ENCODE results near the gene SAP30. TPM values are rescaled to one million over a fixed set of nuclear protein-coding genes. Genes with fewer than 3 reads are reported as not detected.

Gene SAP30
- total and polyA plus RNA-seq, 10 of the 15 experiments (the other 5 are each of a cell fraction or from before 2014, with no cell fraction given): 5.0 to 56.9 (median 23.6) TPM

GRCh38 chr4:173386751-173387150, 16.0 kb downstream of the SAP30 start (continued):
- no peak for TF ChIP-seq YY1 (IDR thresholded peaks at IDR 0.05; ENCODE audit: low read depth, low read length)
- no peak for TF ChIP-seq PML (IDR thresholded peaks at IDR 0.05; ENCODE audit: low read length)
- TF ChIP-seq EP300 (IDR thresholded peaks at IDR 0.05; ENCODE audit: borderline replicate concordance in 1 of 2, control insufficient read depth in 1 of 2, low read depth in 2 of 2, low read length in 2 of 2): no peak
- no peak for TF ChIP-seq RUNX3 (IDR thresholded peaks at IDR 0.05; ENCODE audit: low read length)
- TF ChIP-seq KAT2A (conservative IDR thresholded peaks at IDR 0.05; ENCODE audit: control insufficient read depth, low read depth, low read length): no peak
- no peak for TF ChIP-seq POU2F2 (IDR thresholded peaks at IDR 0.05; ENCODE audit: borderline replicate concordance, low read depth, low read length)
- TF ChIP-seq MYB (IDR thresholded peaks at IDR 0.05; ENCODE audit: borderline replicate concordance, low read depth, low read length): no peak

- ChIA-PET POLR2A (no interaction called here), CTCF (interaction anchor here (0.8 to 1.0 kb wide), 2 partner anchors 26 to 90 kb away, joined by 3 to 4 read pairs; no protein-coding TSS in a partner anchor), RAD21 (ENCODE audit: unreplicated experiment) (no interaction called here), SMC1A (ENCODE audit: uncharacterized antibody, unreplicated experiment) (no interaction called here)
- H3K4me1 ChIP-seq (ENCODE audit: control insufficient read depth, insufficient read depth, low read length): no peaks in the 10 kb centered on the region
- no peak overlapping the region for H3K4me2 ChIP-seq (ENCODE audit: control insufficient read depth, insufficient read depth)
- no peak for FAIRE-seq
- H3K36me3 ChIP-seq (ENCODE audit: control insufficient read depth in 2 of 2, insufficient read depth in 2 of 2, low read length in 1 of 2): no peaks in the 10 kb centered on the region
- H3K27me3 ChIP-seq (replicated peaks in 1 of 2; ENCODE audit: control insufficient read depth in 2 of 2, insufficient read depth in 2 of 2, low read length in 1 of 2): no peaks in the 10 kb centered on the region
- H4K20me1 ChIP-seq (ENCODE audit: control insufficient read depth, insufficient read depth): no peaks in the 10 kb centered on the region
- intact Hi-C loops (cut with micrococcal nuclease; ENCODE audit: unreplicated experiment): no loop called here
- H3K9me3 ChIP-seq (replicated peaks; ENCODE audit: control insufficient read depth, insufficient read depth, low read length): no peaks in the 10 kb centered on the region
- H3K27ac ChIP-seq (ENCODE audit: control insufficient read depth, insufficient read depth): no peak overlapping the region
- no peak for DNase-seq (ENCODE audit: low read depth, low spot score)
- in situ Hi-C loops (cut with MboI): no loop called here
- no peak for TF ChIP-seq CHD1 (IDR thresholded peaks at IDR 0.05; ENCODE audit: low read depth, low read length)
- TF ChIP-seq PML (IDR thresholded peaks at IDR 0.05; ENCODE audit: low read length): no peak
- TF ChIP-seq NFYA (IDR thresholded peaks at IDR 0.05; ENCODE audit: borderline replicate concordance, low read depth, low read length): no peak
- no peak for TF ChIP-seq GABPA (IDR thresholded peaks at IDR 0.05; ENCODE audit: low read depth)
- TF ChIP-seq RBBP5 (conservative IDR thresholded peaks at IDR 0.05): no peak
- no peak for TF ChIP-seq TCF7 (IDR thresholded peaks at IDR 0.05; ENCODE audit: borderline replicate concordance)
- TF ChIP-seq DPF2 (IDR thresholded peaks at IDR 0.05): no peak
- no peak for TF ChIP-seq POLR2AphosphoS5 (IDR thresholded peaks at IDR 0.05; ENCODE audit: low read length)
- TF ChIP-seq ZZZ3 (IDR thresholded peaks at IDR 0.05; ENCODE audit: control insufficient read depth, insufficient read length, low read depth): no peak
- no peak for TF ChIP-seq ASH2L (IDR thresholded peaks at IDR 0.05; ENCODE audit: borderline replicate concordance, low read depth)
- no peak for ATAC-seq
- H3K9ac ChIP-seq (ENCODE audit: control insufficient read depth, insufficient read depth, low read length): no peak overlapping the region
- no peak overlapping the region for H2AFZ ChIP-seq (ENCODE audit: control insufficient read depth, low read depth, low read length)
- no TSS peak for BruUV-seq (replicated peaks)
- WGBS (ENCODE audit: insufficient coverage, insufficient replicate concordance, low lambda C conversion rate, missing lambda C conversion rate): 100% methylated on average over 1 of the region's 1 CpG
- H3K79me2 ChIP-seq (ENCODE audit: control insufficient read depth, insufficient read depth, low read length): no peaks in the 10 kb centered on the region
- H3K4me3 ChIP-seq: no peak overlapping the region
Observed at GRCh38 chr4:173391701-173392100, 20.9 kb downstream of the SAP30 start.
